Central memory CD8-positive, alpha-beta T cell (primary cell): ENCODE measurements around the gene GALNT8.

ENCODE experiments used
- ATAC-seq: fragments of 150-1000 bp; cut with Tn5 transposase; replicated peaks from 2 replicates; pipeline ENCODE4 v1.10.0; 2022; ENCODE audit warnings: mild to moderate bottlenecking, moderate FRiP score, moderate number of reproducible peaks; ENCODE audit not compliant: poor library complexity, severe bottlenecking; ENCODE audit errors: extremely low read depth
- DNase-seq, 2 donors: peaks; one replicate each; pipeline ENCODE4 v3.0.0; 2021; ENCODE audit warnings: low spot score in 2 of 2
- H3K27ac Mint-ChIP-seq: one replicate; pipeline ENCODE4 v1.8.0; 2022; ENCODE audit warnings: low read depth, mild to moderate bottlenecking, moderate library complexity, mixed read lengths
- H3K27me3 Mint-ChIP-seq: one replicate; pipeline ENCODE4 v1.8.0; 2022; ENCODE audit warnings: mixed read lengths
- H3K36me3 Mint-ChIP-seq: one replicate; pipeline ENCODE4 v1.8.0; 2022; ENCODE audit warnings: mild to moderate bottlenecking, moderate library complexity, mixed read lengths; ENCODE audit not compliant: insufficient read depth
- H3K4me1 Mint-ChIP-seq: one replicate; pipeline ENCODE4 v1.8.0; 2022; ENCODE audit warnings: mixed read lengths
- H3K4me3 Mint-ChIP-seq: one replicate; pipeline ENCODE4 v1.8.0; 2022; ENCODE audit warnings: mild to moderate bottlenecking, moderate library complexity, mixed read lengths
- H3K9me3 Mint-ChIP-seq: one replicate; pipeline ENCODE4 v1.8.0; 2022; ENCODE audit warnings: mixed read lengths

GALNT8 gene

GRCh38 chr12:4719821-4720636 is at the start of gene GALNT8:
TSS of gene GALNT8 (plus strand) at chr12:4720400. CDS start at chr12:4720678, 278 bp downstream.
- Mint-ChIP-seq H3K27ac (no peak within 1 kb of the TSS), H3K36me3 (no peaks in the 10 kb centered on the region), H3K27me3 (peaks cover 52% of the 10 kb centered on the region), H3K4me1 (no peaks in the 10 kb centered on the region), H3K9me3 (no peaks in the 10 kb centered on the region), H3K4me3 (no peak within 1 kb of the TSS)
- DNase-seq (no peak), ATAC-seq (no peak)

GRCh38 chr12:4679711-4680110 is 40.5 kb upstream of the GALNT8 start:
- no peak for DNase-seq
- ATAC-seq = no peak
- H3K27me3 Mint-ChIP-seq = no peaks in the 10 kb centered on the region
- peaks cover 28% of the 10 kb centered on the region for H3K36me3 Mint-ChIP-seq
- no peaks in the 10 kb centered on the region for H3K9me3 Mint-ChIP-seq
- H3K27ac Mint-ChIP-seq = no peak overlapping the region
- H3K4me3 Mint-ChIP-seq = no peak overlapping the region
- peaks cover 6% of the 10 kb centered on the region for H3K4me1 Mint-ChIP-seq

GRCh38 chr12:4681732-4682131 is 38.5 kb upstream of the GALNT8 start:
- H3K9me3 Mint-ChIP-seq = no peaks in the 10 kb centered on the region
- H3K4me1 Mint-ChIP-seq = peaks cover 6% of the 10 kb centered on the region
- H3K27ac Mint-ChIP-seq = no peak overlapping the region
- no peaks in the 10 kb centered on the region for H3K27me3 Mint-ChIP-seq
- DNase-seq (no peak), ATAC-seq (no peak)
- peaks cover 42% of the 10 kb centered on the region for H3K36me3 Mint-ChIP-seq
- no peak overlapping the region for H3K4me3 Mint-ChIP-seq

GRCh38 chr12:4685317-4685716 is 34.9 kb upstream of the GALNT8 start:
- H3K9me3 Mint-ChIP-seq = no peaks in the 10 kb centered on the region
- no peaks in the 10 kb centered on the region for H3K27me3 Mint-ChIP-seq
- no peaks in the 10 kb centered on the region for H3K4me1 Mint-ChIP-seq
- H3K4me3 Mint-ChIP-seq = no peak overlapping the region
- ATAC-seq (no peak), DNase-seq (no peak)
- H3K36me3 Mint-ChIP-seq = peaks cover 44% of the 10 kb centered on the region
- no peak overlapping the region for H3K27ac Mint-ChIP-seq

GRCh38 chr12:4690760-4691159 is 29.4 kb upstream of the GALNT8 start:
- no peak overlapping the region for H3K4me3 Mint-ChIP-seq
- ATAC-seq (no peak), DNase-seq (no peak)
- H3K27ac Mint-ChIP-seq = no peak overlapping the region
- H3K27me3 Mint-ChIP-seq = no peaks in the 10 kb centered on the region
- no peaks in the 10 kb centered on the region for H3K9me3 Mint-ChIP-seq
- no peaks in the 10 kb centered on the region for H3K4me1 Mint-ChIP-seq
- peaks cover 21% of the 10 kb centered on the region for H3K36me3 Mint-ChIP-seq

GRCh38 chr12:4700621-4701026 is 19.6 kb upstream of the GALNT8 start:
- no peaks in the 10 kb centered on the region for H3K4me1 Mint-ChIP-seq
- H3K27me3 Mint-ChIP-seq = peaks cover 2% of the 10 kb centered on the region
- DNase-seq (no peak), ATAC-seq (no peak)
- H3K4me3 Mint-ChIP-seq = no peak overlapping the region
- H3K27ac Mint-ChIP-seq = no peak overlapping the region
- H3K9me3 Mint-ChIP-seq = no peaks in the 10 kb centered on the region
- peaks cover 4% of the 10 kb centered on the region for H3K36me3 Mint-ChIP-seq

- no peaks in the 10 kb centered on the region for H3K9me3 Mint-ChIP-seq
- H3K27me3 Mint-ChIP-seq = peaks cover 11% of the 10 kb centered on the region
- ATAC-seq (no peak), DNase-seq (no peak)
- no peak overlapping the region for H3K27ac Mint-ChIP-seq
- H3K4me1 Mint-ChIP-seq = no peaks in the 10 kb centered on the region
- no peak overlapping the region for H3K4me3 Mint-ChIP-seq
- H3K36me3 Mint-ChIP-seq = peaks cover 2% of the 10 kb centered on the region
Measured at GRCh38 chr12:4701395-4702190, 18.6 kb upstream of the GALNT8 start.

- Mint-ChIP-seq H3K27ac (no peak overlapping the region), H3K4me3 (no peak overlapping the region), H3K4me1 (no peaks in the 10 kb centered on the region), H3K27me3 (peaks cover 17% of the 10 kb centered on the region), H3K36me3 (no peaks in the 10 kb centered on the region), H3K9me3 (no peaks in the 10 kb centered on the region)
- DNase-seq = no peak
- ATAC-seq = no peak
Measured at GRCh38 chr12:4703676-4704075, 16.5 kb upstream of the GALNT8 start.

- peaks cover 17% of the 10 kb centered on the region for H3K27me3 Mint-ChIP-seq
- H3K36me3 Mint-ChIP-seq = no peaks in the 10 kb centered on the region
- no peaks in the 10 kb centered on the region for H3K9me3 Mint-ChIP-seq
- DNase-seq (no peak), ATAC-seq (no peak)
- H3K27ac Mint-ChIP-seq = no peak overlapping the region
- H3K4me1 Mint-ChIP-seq = no peaks in the 10 kb centered on the region
- no peak overlapping the region for H3K4me3 Mint-ChIP-seq
Measured at GRCh38 chr12:4705824-4706223, 14.4 kb upstream of the GALNT8 start.

GRCh38 chr12:4707306-4707705 is 12.9 kb upstream of the GALNT8 start:
- Mint-ChIP-seq H3K27me3 (peaks cover 26% of the 10 kb centered on the region), H3K36me3 (no peaks in the 10 kb centered on the region), H3K27ac (no peak overlapping the region), H3K4me3 (no peak overlapping the region), H3K4me1 (no peaks in the 10 kb centered on the region), H3K9me3 (no peaks in the 10 kb centered on the region)
- ATAC-seq (no peak), DNase-seq (no peak)

- Mint-ChIP-seq H3K9me3 (no peaks in the 10 kb centered on the region), H3K36me3 (peaks cover 1% of the 10 kb centered on the region), H3K4me1 (no peaks in the 10 kb centered on the region), H3K4me3 (no peak overlapping the region), H3K27me3 (peaks cover 26% of the 10 kb centered on the region), H3K27ac (no peak overlapping the region)
- ATAC-seq (no peak), DNase-seq (no peak)
Measured at GRCh38 chr12:4710113-4710512, 10.1 kb upstream of the GALNT8 start.

GRCh38 chr12:4714879-4715278 is 5.3 kb upstream of the GALNT8 start:
- no peak for DNase-seq
- H3K36me3 Mint-ChIP-seq = peaks cover 1% of the 10 kb centered on the region
- no peak overlapping the region for H3K27ac Mint-ChIP-seq
- H3K9me3 Mint-ChIP-seq = no peaks in the 10 kb centered on the region
- H3K4me3 Mint-ChIP-seq = no peak overlapping the region
- H3K4me1 Mint-ChIP-seq = no peaks in the 10 kb centered on the region
- peaks cover 25% of the 10 kb centered on the region for H3K27me3 Mint-ChIP-seq
- ATAC-seq = no peak

- H3K4me1 Mint-ChIP-seq = no peaks in the 10 kb centered on the region
- H3K27ac Mint-ChIP-seq = no peak overlapping the region
- H3K36me3 Mint-ChIP-seq = peaks cover 1% of the 10 kb centered on the region
- H3K4me3 Mint-ChIP-seq = no peak overlapping the region
- H3K27me3 Mint-ChIP-seq = peaks cover 44% of the 10 kb centered on the region
- DNase-seq (no peak), ATAC-seq (no peak)
- no peaks in the 10 kb centered on the region for H3K9me3 Mint-ChIP-seq
Measured at GRCh38 chr12:4717806-4718205, 2.4 kb upstream of the GALNT8 start.
